ENCODE data around the gene ALPG. TPM values are rescaled to one million over a fixed set of nuclear protein-coding genes. Genes with fewer than 3 reads are reported as not detected.
A peak's percentile ranks its signal among the peaks of the same experiment; 100 is the strongest.

The ALPG gene
- total RNA-seq, 2 donors from 2014 or later = not detected

GRCh38 chr2:232412986-232413385 lies 6.3 kb downstream of the ALPG start:
- DNase-seq (no peak), ATAC-seq (replicated peaks in 1 of 2) (no peak)
- H3K36me3 Mint-ChIP-seq (ENCODE audit: insufficient read depth in 2 of 2) = no peaks in the 10 kb centered on the region
- H3K27me3 Mint-ChIP-seq (ENCODE audit: low read depth) = peaks cover 41% of the 10 kb centered on the region
- no peak overlapping the region for H3K27ac Mint-ChIP-seq
- H3K4me3 Mint-ChIP-seq = peak overlapping the region in 1 of 2 donors; percentile 15
- H3K4me1 Mint-ChIP-seq (ENCODE audit: low read depth) = peaks cover 14% of the 10 kb centered on the region
- no peaks in the 10 kb centered on the region for H3K9me3 Mint-ChIP-seq

- Mint-ChIP-seq H3K27ac (no peak overlapping the region), H3K9me3 (no peaks in the 10 kb centered on the region), H3K4me3 (no peak overlapping the region), H3K27me3 (ENCODE audit: low read depth) (peaks cover 48% of the 10 kb centered on the region), H3K36me3 (ENCODE audit: insufficient read depth in 2 of 2) (no peaks in the 10 kb centered on the region), H3K4me1 (ENCODE audit: low read depth) (peaks cover 14% of the 10 kb centered on the region)
- DNase-seq = no peak
- no peak for ATAC-seq (replicated peaks in 1 of 2)
Measured at GRCh38 chr2:232415138-232415690, 8.6 kb downstream of the ALPG start.

- peaks cover 41% of the 10 kb centered on the region for H3K27me3 Mint-ChIP-seq (ENCODE audit: low read depth)
- no peaks in the 10 kb centered on the region for H3K36me3 Mint-ChIP-seq (ENCODE audit: insufficient read depth in 2 of 2)
- H3K4me1 Mint-ChIP-seq (ENCODE audit: low read depth) = peaks cover 14% of the 10 kb centered on the region
- no peak overlapping the region for H3K27ac Mint-ChIP-seq
- H3K9me3 Mint-ChIP-seq = no peaks in the 10 kb centered on the region
- DNase-seq = no peak
- H3K4me3 Mint-ChIP-seq = no peak overlapping the region
- no peak for ATAC-seq (replicated peaks in 1 of 2)
Measured at GRCh38 chr2:232415736-232416520, 9.3 kb downstream of the ALPG start.

GRCh38 chr2:232416521-232417470 lies 10.2 kb downstream of the ALPG start:
- Mint-ChIP-seq H3K4me3 (no peak overlapping the region), H3K27me3 (ENCODE audit: low read depth) (peaks cover 41% of the 10 kb centered on the region), H3K4me1 (ENCODE audit: low read depth) (peaks cover 14% of the 10 kb centered on the region), H3K27ac (no peak overlapping the region), H3K36me3 (ENCODE audit: insufficient read depth in 2 of 2) (peaks cover 0 to 1% of the 10 kb centered on the region in 2 donors), H3K9me3 (peaks cover 0 to under 1% of the 10 kb centered on the region in 2 donors)
- DNase-seq = no peak
- ATAC-seq (replicated peaks in 1 of 2) = no peak

- Mint-ChIP-seq H3K4me3 (no peak overlapping the region), H3K27me3 (ENCODE audit: low read depth) (peaks cover 46% of the 10 kb centered on the region)
Measured at GRCh38 chr2:232417489-232417888, 10.8 kb downstream of the ALPG start.

GRCh38 chr2:232418056-232418455 lies 11.4 kb downstream of the ALPG start:
- Mint-ChIP-seq H3K27ac (no peak overlapping the region), H3K4me1 (ENCODE audit: low read depth) (peaks cover 8% of the 10 kb centered on the region)

More at GRCh38 chr2:232417489-232417888, 10.8 kb downstream of the ALPG start:
- no peak for DNase-seq
- Mint-ChIP-seq H3K9me3 (peaks cover 0 to 4% of the 10 kb centered on the region in 2 donors), H3K36me3 (ENCODE audit: insufficient read depth in 2 of 2) (peaks cover 0 to 5% of the 10 kb centered on the region in 2 donors), H3K27ac (no peak overlapping the region), H3K4me1 (ENCODE audit: low read depth) (peaks cover 13% of the 10 kb centered on the region)
- no peak for ATAC-seq (replicated peaks in 1 of 2)

GRCh38 chr2:232418466-232419244 lies 12.0 kb downstream of the ALPG start:
- H3K4me3 Mint-ChIP-seq = peak overlapping the region; percentile 69 to 85
- DNase-seq (peak in 1 of 2 donors; percentile 31), ATAC-seq (replicated peaks in 1 of 2) (peak; percentile 55)
- peaks cover 2% of the 10 kb centered on the region for H3K4me1 Mint-ChIP-seq (ENCODE audit: low read depth)
- peaks cover 1 to 7% of the 10 kb centered on the region in 2 donors for H3K9me3 Mint-ChIP-seq
- H3K36me3 Mint-ChIP-seq (ENCODE audit: insufficient read depth in 2 of 2) = peaks cover 0 to 7% of the 10 kb centered on the region in 2 donors
- peaks cover 41% of the 10 kb centered on the region for H3K27me3 Mint-ChIP-seq (ENCODE audit: low read depth)
- H3K27ac Mint-ChIP-seq = no peak overlapping the region

More at GRCh38 chr2:232418056-232418455, 11.4 kb downstream of the ALPG start:
- Mint-ChIP-seq H3K4me3 (peak overlapping the region; percentile 5 to 85), H3K36me3 (ENCODE audit: insufficient read depth in 2 of 2) (peaks cover 0 to 7% of the 10 kb centered on the region in 2 donors), H3K27me3 (ENCODE audit: low read depth) (peaks cover 46% of the 10 kb centered on the region), H3K9me3 (peaks cover 1 to 7% of the 10 kb centered on the region in 2 donors)
- DNase-seq (no peak), ATAC-seq (replicated peaks in 1 of 2) (no peak)

GRCh38 chr2:232419245-232420072 lies 12.8 kb downstream of the ALPG start:
- Mint-ChIP-seq H3K36me3 (ENCODE audit: insufficient read depth in 2 of 2) (peaks cover 0 to 7% of the 10 kb centered on the region in 2 donors), H3K9me3 (peaks cover 1 to 7% of the 10 kb centered on the region in 2 donors), H3K4me1 (ENCODE audit: low read depth) (no peaks in the 10 kb centered on the region), H3K27me3 (ENCODE audit: low read depth) (peaks cover 33% of the 10 kb centered on the region), H3K4me3 (peak overlapping the region; percentile 69 to 85), H3K27ac (no peak overlapping the region)
- DNase-seq (no peak), ATAC-seq (replicated peaks in 1 of 2) (peak; percentile 50 to 55)

GRCh38 chr2:232420073-232420454 lies 13.4 kb downstream of the ALPG start:
- Mint-ChIP-seq H3K9me3 (peaks cover 1 to 7% of the 10 kb centered on the region in 2 donors), H3K4me3 (peak overlapping the region; percentile 15 to 85), H3K27me3 (ENCODE audit: low read depth) (peaks cover 35% of the 10 kb centered on the region), H3K4me1 (ENCODE audit: low read depth) (no peaks in the 10 kb centered on the region), H3K27ac (no peak overlapping the region), H3K36me3 (ENCODE audit: insufficient read depth in 2 of 2) (peaks cover 0 to 7% of the 10 kb centered on the region in 2 donors)
- no peak for ATAC-seq (replicated peaks in 1 of 2)
- DNase-seq = no peak

GRCh38 chr2:232420463-232421188 lies 14.0 kb downstream of the ALPG start:
- peaks cover 1 to 7% of the 10 kb centered on the region in 2 donors for H3K9me3 Mint-ChIP-seq
- H3K36me3 Mint-ChIP-seq (ENCODE audit: insufficient read depth in 2 of 2) = peaks cover 0 to 7% of the 10 kb centered on the region in 2 donors
- DNase-seq (peak; percentile 50), ATAC-seq (replicated peaks in 1 of 2) (peak; percentile 70 to 76)
- H3K27ac Mint-ChIP-seq = no peak overlapping the region
- no peaks in the 10 kb centered on the region for H3K4me1 Mint-ChIP-seq (ENCODE audit: low read depth)
- peaks cover 40% of the 10 kb centered on the region for H3K27me3 Mint-ChIP-seq (ENCODE audit: low read depth)
- H3K4me3 Mint-ChIP-seq = peak overlapping the region; percentile 70 to 85

GRCh38 chr2:232421189-232421785 lies 14.6 kb downstream of the ALPG start:
- peaks cover 0 to 7% of the 10 kb centered on the region in 2 donors for H3K36me3 Mint-ChIP-seq (ENCODE audit: insufficient read depth in 2 of 2)
- peak overlapping the region; percentile 34 to 85 for H3K4me3 Mint-ChIP-seq
- no peak for ATAC-seq (replicated peaks in 1 of 2)

More at GRCh38 chr2:232421189-232421785, 14.6 kb downstream of the ALPG start:
- Mint-ChIP-seq H3K9me3 (peaks cover 1 to 7% of the 10 kb centered on the region in 2 donors), H3K27me3 (ENCODE audit: low read depth) (peaks cover 40% of the 10 kb centered on the region), H3K27ac (no peak overlapping the region), H3K4me1 (ENCODE audit: low read depth) (no peaks in the 10 kb centered on the region)
- DNase-seq = no peak
